Epithelial cell of proximal tubule (primary cell): ENCODE measurements around the gene SEZ6L. TPM values are rescaled to one million over a fixed set of nuclear protein-coding genes. Genes with fewer than 3 reads are reported as not detected.

ENCODE experiments used
- DNase-seq: peaks from one replicate; pipeline ENCODE4 v3.0.0-alpha.2; 2011; ENCODE audit warnings: low read depth
- H3K4me3 ChIP-seq: 2 replicates; pipeline ENCODE4 v1.5.1; 2011; ENCODE audit warnings: low read depth, mild to moderate bottlenecking, low read length
- CTCF ChIP-seq: conservative IDR thresholded peaks from 2 replicates; pipeline ENCODE4 v1.5.1; 2012; ENCODE audit warnings: low read depth, mild to moderate bottlenecking, low read length
- total RNA-seq: library from RNA; depleted of rRNA; stranded (reverse); fragments of >200 nt; gene quantifications from 2 replicates; pipeline ENCODE4 v1.2.3, GENCODE V29; 2015

The SEZ6L gene
- total RNA-seq, 1 donor from 2014 or later: not detected

GRCh38 chr22:26362471-26362870 is 193.2 kb downstream of the SEZ6L start:
- no peak for TF ChIP-seq CTCF
- H3K4me3 ChIP-seq: no peak overlapping the region
- DNase-seq: no peak

- no peak overlapping the region for H3K4me3 ChIP-seq
- DNase-seq: peak; percentile 66
- TF ChIP-seq CTCF: peak; percentile 83
Measured at GRCh38 chr22:26364066-26365015, 195.1 kb downstream of the SEZ6L start.

- TF ChIP-seq CTCF: peak; percentile 90
- H3K4me3 ChIP-seq: no peak overlapping the region
- no peak for DNase-seq
Measured at GRCh38 chr22:26367402-26368245, 198.4 kb downstream of the SEZ6L start.

- no peak for DNase-seq
- TF ChIP-seq CTCF: no peak
- H3K4me3 ChIP-seq: no peak overlapping the region
Measured at GRCh38 chr22:26372890-26373289, 203.6 kb downstream of the SEZ6L start.

GRCh38 chr22:26374391-26375026 is 205.2 kb downstream of the SEZ6L start:
- no peak overlapping the region for H3K4me3 ChIP-seq
- DNase-seq: no peak
- no peak for TF ChIP-seq CTCF

- H3K4me3 ChIP-seq: peak overlapping the region; percentile 23
- TF ChIP-seq CTCF: peak; percentile 29
- DNase-seq: no peak
Measured at GRCh38 chr22:26377170-26377830, 208.0 kb downstream of the SEZ6L start.
